GM10266 (cell line): Measurements from ENCODE around the gene RNU2-63P.
"Not testable (repeated sequence)": the region's sequence is repeated elsewhere in the genome, so short reads cannot be mapped to it uniquely, and the experiment has no call there.

Experiments used
- DNase-seq: peaks from one replicate; pipeline ENCODE4 v3.0.0; 2012; ENCODE audit errors: extremely low spot score
- CTCF ChIP-seq: IDR thresholded peaks from 2 replicates; pipeline ENCODE4 v1.5.1; 2012; ENCODE audit warnings: mild to moderate bottlenecking, low read depth; ENCODE audit not compliant: control insufficient read depth, insufficient read depth; ENCODE audit errors: missing control alignments

Gene RNU2-63P

GRCh38 chr2:88016960-88017779, 823 bp upstream of the RNU2-63P start:
- TF ChIP-seq CTCF, result no peak
- DNase-seq, result peak; percentile 50

- TF ChIP-seq CTCF, result no peak
- no peak for DNase-seq
Observed at GRCh38 chr2:88011011-88011410, 5.3 kb downstream of the RNU2-63P start.

GRCh38 chr2:88010136-88010535, 6.2 kb downstream of the RNU2-63P start:
- no peak for DNase-seq

GRCh38 chr2:88006912-88007439, 9.4 kb downstream of the RNU2-63P start:
- no peak for DNase-seq
- TF ChIP-seq CTCF, result no peak

More at GRCh38 chr2:88010136-88010535, 6.2 kb downstream of the RNU2-63P start:
- no peak for TF ChIP-seq CTCF

- no peak for DNase-seq
- TF ChIP-seq CTCF, result no peak
Observed at GRCh38 chr2:88005776-88006175, 10.6 kb downstream of the RNU2-63P start.

- TF ChIP-seq CTCF, result no peak
- no peak for DNase-seq
Observed at GRCh38 chr2:88003074-88003755, 13.1 kb downstream of the RNU2-63P start.

- TF ChIP-seq CTCF, result no peak
- no peak for DNase-seq
Observed at GRCh38 chr2:88002359-88002707, 14.0 kb downstream of the RNU2-63P start.

GRCh38 chr2:88000474-88000873, 15.9 kb downstream of the RNU2-63P start:
- not testable (repeated sequence) for DNase-seq
